Embryonic facial prominence (tissue), 1 donor: ENCODE measurements around the gene KCNN1.
"Not testable (repeated sequence)": the region's sequence is repeated elsewhere in the genome, so short reads cannot be mapped to it uniquely, and the experiment has no call there.

Experiments used
- DNase-seq: peaks from one replicate; pipeline ENCODE4 v3.0.0-alpha.2; 2016; ENCODE audit errors: extremely low spot score

Gene KCNN1

DNA sequence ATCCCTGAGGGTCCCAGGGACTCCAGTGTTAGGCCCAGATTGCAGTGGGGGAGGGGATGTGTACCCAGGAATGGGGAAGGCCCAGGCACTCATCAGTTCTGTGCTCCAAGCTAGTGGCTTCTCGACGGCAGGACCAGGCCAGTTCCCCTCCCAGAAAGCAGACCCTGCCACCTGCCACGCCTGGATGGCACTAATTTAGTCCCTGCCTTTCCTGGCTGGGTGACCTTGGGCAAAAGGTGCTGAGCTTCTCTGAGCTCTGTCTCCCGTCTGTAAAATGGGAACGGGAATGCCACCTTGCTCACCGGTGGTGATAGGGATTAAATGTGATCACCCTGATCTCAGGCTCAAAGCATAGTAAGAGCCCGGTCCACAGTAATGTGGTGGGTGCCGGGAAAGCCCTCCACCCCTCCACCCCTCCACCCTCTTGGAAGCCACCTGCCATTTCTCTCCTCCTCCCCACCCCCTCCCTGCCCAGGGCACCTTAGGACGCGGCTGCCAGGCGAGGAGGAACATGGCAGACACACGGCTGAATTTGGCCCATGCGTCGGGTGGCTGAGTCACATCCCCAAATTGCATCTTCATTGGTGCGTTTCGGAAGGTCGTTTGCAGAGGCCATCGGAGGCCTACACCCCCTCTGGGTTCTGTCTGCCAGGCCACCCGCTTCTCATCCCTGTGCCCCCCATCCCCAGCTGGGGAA, 2.3 kb downstream of the KCNN1 start:
- DNase-seq = no peak

DNA sequence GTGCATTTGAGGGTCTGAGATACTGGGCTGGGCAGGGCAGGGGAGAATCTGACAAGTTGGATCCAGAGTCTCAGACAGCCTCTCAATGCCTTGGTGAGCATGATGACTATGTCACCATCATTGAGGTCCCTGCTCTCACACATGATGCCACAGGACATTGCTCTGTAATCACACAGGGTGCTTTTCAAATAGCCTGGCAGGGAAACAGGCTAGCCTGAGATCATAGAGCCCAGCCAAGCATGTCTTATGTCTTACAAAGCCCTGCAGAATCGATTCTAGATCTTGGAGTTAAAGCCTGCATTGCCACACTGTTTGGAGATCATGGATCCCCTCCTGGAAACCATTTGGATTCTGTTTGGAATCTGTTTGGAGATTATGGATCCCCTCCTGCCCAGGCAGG, 5.3 kb downstream of the KCNN1 start:
- no peak for DNase-seq

DNA sequence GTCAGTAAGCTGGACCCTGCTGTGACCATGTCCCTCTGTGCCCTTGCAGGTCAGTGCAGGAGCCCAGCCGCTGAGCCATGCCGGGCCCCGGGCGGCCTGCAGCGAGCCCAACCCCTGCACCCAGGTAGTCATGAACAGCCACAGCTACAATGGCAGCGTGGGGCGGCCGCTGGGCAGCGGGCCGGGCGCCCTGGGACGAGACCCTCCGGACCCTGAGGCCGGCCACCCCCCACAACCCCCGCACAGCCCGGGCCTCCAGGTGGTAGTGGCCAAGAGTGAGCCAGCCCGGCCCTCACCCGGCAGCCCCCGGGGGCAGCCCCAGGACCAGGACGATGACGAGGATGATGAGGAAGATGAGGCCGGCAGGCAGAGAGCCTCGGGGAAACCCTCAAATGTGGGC, 6.9 kb downstream of the KCNN1 start:
- no peak for DNase-seq

DNA sequence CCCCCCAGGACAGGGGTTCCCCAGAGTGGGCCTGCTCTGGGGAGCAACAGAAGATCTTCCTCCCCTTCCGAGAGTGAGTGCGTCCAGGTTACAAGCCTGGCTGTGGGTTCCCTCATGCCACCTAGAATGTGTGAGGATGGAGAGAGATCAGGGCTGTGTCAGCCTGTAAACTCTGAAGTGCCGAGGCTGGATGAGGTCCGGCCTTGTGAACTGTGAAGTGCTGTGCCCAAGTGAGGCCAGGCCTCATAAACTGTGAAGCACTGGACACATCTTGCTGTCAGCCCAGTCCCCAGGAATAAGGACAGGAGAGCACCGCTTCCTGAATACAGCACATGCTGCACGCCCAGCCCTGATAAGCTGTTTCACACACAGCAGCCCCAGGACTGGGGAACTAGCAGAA, 7.6 kb downstream of the KCNN1 start:
- no peak for DNase-seq

DNA sequence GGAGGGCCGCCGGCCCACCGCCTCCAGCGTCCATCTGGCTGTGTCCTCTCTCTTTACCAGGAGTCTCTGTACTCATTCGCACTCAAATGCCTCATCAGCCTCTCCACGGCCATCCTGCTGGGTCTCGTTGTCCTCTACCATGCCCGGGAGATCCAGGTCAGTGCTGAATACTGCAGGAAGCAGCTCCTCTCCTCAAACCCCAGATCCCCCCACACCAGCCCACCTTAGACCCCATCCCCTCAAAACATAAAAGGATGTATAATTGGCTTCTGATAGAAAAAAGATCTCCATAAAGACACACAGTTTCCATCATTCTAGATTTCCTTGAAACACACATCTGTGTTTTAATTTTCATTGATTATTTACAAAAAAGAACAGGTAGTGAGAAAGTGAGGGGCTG, 8.1 kb downstream of the KCNN1 start:
- no peak for DNase-seq

DNA sequence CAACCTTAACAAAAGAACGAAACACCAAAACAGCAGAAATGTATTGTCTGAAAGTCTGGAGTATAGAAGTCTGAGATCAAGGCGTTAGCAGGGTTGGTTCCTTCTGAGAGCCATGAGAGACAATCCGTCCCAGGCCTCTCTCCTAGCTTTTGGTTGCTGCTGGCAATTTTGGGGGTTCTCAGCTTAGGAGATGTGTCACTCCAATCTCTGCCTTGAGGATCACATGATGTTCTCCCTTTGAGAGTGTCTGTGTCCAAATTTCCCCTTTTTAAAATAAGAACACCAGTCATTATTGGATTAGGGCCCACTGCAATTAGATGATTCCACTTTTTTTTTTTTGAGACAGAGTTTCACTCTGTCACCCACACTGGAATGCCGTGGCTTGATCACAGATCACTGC, 10.1 kb downstream of the KCNN1 start:
- no peak for DNase-seq

DNA sequence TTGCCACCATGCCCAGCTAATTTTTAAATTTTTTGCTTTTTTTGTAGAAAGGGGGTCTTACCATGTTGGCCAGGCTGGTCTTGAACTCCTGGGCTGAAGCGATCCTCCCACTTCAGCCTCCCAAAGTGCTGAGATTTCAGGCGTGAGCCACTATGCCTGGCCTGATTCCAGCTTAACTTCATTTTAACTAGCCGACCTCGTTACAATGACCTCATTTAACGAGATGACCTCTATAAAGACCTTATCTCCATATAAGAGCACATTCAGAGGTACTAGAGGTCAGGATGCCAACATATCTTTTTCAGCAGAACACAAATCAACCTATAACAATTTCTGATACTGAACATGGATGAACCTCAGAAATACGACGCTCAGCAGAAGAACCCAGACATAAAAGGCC, 10.6 kb downstream of the KCNN1 start:
- DNase-seq = no peak

DNA sequence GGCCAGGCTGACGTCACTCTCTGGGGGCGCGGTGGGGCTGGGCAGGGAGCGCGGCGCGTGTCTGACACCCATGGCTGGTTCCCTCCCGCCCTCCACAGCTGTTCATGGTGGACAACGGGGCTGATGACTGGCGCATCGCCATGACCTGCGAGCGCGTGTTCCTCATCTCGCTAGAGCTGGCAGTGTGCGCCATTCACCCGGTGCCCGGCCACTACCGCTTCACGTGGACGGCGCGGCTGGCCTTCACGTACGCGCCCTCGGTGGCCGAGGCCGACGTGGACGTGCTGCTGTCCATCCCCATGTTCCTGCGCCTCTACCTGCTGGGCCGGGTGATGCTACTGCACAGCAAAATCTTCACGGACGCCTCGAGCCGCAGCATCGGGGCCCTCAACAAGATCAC, 14.7 kb downstream of the KCNN1 start:
- DNase-seq = no peak

DNA sequence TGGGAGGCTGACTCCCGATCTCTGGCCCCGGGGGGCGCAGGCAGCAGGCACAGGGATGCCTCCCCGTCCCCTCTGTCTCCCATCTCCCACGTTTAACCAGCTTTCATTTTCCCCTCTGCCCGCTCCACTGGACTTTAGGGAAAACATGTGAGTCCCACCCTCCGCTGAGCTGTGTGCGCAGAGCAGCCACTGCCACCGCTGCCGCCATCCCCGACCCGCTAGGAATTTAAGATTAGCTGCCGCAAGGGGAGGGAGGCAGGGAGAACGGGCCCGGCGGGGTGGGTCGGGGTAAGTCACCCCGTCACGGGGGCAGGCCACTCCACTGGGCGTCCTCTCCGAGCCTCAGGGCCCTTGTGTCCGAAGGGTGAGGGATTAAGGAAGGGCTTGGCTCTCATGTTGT, 15.5 kb downstream of the KCNN1 start:
- no peak for DNase-seq

DNA sequence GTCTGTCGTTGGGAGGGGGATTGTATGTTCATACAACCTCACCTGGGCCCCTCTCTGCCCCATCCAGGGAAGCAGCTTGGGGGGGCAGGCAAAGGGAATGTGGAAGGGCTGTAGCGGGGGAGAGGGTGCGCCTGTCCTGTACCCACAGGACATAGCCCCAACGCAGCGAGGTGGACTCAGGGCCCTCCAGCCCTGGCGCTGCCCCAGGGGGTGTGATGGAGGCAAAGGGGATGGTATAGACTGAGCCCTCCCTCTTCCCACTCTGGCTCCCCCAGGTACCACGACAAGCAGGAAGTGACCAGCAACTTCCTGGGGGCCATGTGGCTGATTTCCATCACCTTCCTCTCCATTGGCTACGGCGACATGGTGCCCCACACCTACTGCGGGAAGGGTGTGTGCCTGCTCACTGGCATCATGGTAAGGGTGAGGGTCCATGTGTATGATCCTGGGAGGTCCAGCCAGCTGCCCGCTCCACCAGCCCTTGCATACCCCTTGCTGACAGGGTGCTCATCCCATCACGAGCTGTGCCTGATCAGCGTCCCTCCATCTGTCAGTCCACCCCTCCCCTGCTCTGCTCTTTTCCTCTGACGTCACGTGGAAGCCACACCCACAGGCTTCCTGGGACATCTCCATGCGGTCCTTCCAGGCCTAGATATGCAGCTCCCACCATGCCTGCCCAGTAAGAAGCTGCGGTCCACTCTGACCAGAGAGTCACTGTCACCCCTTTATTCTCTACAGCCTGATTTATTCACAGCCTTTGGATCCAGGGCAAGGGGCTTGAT, 18.3 kb downstream of the KCNN1 start:
- DNase-seq = no peak

DNA sequence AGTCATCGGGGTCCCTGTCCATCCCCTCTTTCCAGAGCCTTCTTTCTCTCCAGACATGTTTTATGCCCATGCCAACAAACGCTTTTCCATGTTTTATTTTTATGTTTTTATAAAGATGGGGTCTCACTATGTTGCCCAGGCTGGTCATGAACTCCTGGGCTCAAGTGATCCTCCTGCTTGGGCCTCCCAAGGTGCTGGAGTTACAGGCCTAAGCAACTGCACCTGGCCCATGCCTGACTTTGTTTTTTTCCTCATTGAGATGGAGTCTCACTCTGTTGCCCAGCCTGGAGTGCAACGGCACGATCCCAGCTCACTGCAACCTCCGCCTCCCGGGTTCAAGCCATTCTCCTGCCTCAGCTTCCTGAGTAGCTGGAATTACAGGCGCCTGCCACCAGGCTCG, 19.7 kb downstream of the KCNN1 start:
- not testable (repeated sequence) for DNase-seq

DNA sequence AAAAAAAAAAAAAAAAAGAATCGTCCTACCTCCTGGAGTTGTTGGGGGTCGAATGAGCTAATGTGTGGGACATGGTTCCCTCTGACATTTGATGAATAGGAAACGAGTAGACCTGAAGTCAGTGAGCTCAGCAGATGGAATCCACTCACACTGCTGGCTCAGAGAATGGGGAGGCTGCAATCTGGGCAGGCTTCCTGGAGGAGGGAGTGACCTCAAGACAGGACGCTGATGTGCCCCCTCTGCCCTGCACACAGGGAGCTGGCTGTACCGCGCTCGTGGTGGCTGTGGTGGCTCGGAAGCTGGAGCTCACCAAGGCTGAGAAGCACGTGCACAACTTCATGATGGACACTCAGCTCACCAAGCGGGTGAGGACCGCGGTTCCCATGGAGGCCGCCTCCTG, 21.3 kb downstream of the KCNN1 start:
- DNase-seq = no peak

DNA sequence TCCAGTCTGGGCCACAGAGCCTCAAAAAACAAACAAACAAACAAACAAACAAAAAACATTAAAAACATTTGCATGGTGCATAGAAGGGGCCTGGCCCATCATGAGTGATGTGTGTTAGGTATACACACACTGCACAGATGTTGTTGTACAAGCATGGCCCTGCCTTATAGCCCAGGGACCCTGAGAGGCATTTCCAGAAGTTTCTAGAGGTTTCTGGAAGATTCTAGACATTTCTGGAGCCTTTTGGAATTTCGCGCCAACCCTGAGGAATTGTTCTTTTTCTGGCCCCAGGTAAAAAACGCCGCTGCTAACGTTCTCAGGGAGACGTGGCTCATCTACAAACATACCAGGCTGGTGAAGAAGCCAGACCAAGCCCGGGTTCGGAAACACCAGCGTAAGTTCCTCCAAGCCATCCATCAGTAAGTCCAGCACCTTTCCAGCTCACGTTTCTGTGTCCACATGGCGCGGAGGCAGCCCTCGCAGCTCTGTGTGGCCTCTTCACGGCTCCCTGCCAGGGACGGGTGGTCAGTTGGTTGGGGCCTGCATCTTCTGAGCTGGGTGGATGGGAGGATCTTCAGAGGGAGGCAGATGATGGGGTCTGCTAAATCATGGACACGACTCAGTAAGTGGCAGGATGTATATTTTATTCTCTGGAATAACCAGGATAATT, 22.7 kb downstream of the KCNN1 start:
- no peak for DNase-seq

DNA sequence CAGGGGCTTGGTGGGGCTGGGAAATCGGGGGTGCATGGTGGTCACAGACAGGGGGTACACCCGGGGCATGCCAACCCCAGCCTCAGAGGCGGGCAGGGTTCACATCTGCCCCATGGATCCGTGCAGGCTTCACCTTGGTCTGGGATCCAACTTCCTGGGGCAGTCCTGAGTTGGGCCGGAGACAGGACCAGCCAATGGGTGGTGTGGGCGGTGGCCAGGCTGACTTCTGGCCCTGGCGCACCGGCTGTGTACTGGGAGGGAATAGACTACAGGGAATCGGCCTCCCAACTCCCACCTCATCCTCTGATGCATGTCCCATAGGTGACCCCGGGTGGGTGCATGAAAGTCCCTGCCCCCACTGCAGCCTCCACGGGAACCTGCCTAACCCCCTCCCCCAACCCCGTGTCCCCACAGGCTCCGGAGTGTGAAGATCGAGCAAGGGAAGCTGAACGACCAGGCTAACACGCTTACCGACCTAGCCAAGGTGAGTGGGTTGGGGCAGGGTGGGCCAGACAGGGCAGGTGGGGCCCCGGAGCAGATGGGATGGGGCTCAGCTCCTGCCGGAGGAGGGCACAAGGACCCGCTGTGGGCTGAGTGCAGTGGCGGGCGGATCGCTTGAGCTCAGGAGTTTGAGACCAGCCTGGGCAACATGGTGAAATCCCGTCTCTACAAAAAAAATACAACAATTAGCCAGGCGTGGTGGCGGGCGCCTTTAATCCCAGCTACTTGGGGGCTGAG, 26.3 kb downstream of the KCNN1 start:
- DNase-seq = no peak

DNA sequence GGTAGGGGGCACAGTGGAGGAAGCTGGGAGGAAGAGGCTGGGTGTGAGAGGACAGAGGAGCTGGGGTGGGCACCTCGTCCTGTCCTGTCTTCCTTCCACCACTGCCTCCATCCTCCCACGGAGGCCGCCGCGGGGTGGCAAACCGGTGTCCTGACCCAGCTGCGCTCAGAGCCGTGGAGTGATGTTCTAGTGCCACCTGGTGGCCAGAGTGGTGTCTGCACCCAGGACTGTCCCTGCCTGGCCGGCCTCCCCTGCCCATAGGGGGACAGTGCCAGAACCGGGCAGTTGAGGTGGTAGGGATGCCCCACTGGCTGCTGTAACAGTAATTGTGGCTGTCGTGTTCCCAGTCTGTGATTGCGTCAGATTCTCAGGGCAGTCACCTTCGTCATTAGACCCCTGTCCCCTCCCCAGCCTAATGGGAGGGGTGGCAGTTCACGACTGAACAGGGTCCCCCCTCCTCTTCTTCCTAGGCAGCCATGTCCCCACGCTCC, 30.0 kb downstream of the KCNN1 start:
- DNase-seq = peak; percentile 67

DNA sequence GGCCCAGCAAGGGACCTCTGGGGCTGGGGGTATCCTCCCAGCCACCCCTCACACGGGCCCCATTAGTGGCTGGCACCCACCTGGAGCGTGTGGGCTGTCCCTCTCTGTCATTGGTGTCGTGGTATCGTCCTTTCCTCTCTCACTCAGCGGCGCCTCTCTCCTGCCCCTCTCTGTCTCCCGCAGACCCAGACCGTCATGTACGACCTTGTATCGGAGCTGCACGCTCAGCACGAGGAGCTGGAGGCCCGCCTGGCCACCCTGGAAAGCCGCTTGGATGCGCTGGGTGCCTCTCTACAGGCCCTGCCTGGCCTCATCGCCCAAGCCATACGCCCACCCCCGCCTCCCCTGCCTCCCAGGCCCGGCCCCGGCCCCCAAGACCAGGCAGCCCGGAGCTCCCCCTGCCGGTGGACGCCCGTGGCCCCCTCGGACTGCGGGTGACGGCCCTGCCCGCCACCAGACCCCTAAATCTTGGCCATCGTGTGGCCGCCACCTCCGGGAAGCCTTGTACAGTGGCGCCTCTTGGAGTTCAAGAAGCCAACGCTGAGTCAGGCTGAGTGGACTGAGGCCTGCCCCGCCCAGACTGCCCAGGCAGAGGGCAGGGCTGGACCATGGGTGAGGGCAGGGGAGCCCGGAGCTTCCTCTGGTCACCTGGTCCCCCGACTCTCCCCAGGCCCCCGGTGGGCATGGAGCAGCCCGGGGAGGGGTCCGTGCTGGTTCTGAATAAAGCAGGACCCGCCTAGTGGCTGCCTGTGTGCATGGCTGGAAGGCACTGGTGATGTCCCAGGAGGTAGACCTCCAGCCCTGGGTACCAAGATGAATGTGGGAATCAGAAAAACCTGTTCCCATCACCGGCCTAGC, 31.3 kb downstream of the KCNN1 start:
- DNase-seq = no peak

DNA sequence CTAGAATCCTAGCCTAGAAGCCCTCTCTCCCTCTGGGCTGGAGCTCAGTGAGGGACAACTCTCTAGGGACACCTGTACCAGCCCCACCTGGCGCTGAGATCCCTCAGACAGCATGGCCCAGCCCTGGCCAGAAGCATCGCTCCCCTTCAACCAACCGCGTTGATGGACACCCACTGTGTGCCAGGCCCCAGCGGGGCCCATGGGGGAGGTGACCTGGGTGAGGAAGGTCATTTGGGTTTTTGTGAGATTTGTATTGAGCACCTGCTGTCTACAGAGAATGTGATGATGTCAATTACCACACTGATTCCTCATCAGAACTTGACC, 31.9 kb downstream of the KCNN1 start:
- no peak for DNase-seq

DNA sequence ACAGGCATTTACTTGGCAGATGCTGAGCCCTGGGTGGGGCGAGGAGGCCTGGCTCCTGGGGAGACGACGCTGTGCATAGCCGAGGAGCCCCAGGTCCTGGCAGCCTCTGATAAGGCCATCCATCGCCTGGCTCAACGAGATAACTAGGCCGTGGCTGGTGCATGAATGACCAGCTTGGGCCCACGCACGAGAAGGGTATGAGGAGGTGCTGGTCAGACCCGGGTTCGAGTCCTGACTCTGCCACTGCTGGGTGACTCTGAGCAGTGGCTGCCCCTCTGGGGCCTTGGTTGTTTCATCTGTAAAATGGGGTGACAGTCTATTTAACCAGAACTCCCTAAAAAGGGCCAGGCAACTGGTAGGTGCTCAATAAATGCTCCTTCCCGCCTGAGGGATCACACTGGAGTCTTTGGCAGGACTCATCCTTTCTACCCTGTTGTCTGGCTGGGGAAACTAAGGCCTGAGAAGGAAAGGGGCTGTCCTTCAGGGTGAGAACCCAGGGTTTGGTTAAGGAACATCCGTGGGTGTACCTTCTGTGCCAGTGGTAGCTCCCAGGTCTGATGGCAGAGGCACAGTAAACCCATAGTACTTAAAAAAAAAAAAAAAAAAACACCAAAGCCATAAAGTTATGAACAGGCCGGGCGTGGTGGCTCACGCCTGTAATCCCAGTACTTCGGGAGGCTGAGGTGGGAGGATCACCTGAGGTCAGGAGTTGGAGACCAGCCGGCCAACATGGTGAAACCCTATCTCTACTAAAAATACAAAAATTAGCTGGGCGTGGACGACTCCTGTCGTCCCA, 33.0 kb downstream of the KCNN1 start:
- DNase-seq = no peak

DNA sequence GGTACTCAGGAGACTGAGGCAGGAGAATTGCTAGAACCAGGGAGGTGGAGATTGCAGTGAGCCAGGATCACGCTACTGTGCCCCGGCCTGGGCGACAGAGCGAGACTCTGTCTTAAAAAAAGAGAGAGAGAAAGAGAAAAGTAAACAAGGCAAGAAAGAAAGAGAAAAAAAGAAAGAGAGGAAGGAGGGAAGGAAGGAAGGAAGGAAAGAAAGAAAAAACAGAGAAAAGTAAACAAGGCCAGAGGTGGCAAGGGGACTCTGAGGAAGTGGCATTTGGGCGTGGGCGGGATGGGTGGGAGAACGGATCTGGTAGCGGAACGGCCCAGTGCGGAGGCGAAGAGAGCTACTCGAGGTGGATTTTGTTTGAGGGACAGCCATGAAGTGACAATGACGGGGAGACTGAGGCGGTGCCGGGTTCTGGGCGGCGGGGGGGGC, 33.6 kb downstream of the KCNN1 start:
- DNase-seq = no peak
